ENCODE results near the gene HOXA1. TPM values are rescaled to one million over a fixed set of nuclear protein-coding genes. Genes with fewer than 3 reads are reported as not detected.

The HOXA1 gene
- total RNA-seq, 1 donor from 2014 or later, result 0.77 TPM

GRCh38 chr7:27134392-27134791, 38.6 kb upstream of the HOXA1 start:
- DNase-seq, result no peak
- no peak for ATAC-seq
- intact Hi-C loops (cut with DNase I), result no loop called here
- TF ChIP-seq, protein P1, sequence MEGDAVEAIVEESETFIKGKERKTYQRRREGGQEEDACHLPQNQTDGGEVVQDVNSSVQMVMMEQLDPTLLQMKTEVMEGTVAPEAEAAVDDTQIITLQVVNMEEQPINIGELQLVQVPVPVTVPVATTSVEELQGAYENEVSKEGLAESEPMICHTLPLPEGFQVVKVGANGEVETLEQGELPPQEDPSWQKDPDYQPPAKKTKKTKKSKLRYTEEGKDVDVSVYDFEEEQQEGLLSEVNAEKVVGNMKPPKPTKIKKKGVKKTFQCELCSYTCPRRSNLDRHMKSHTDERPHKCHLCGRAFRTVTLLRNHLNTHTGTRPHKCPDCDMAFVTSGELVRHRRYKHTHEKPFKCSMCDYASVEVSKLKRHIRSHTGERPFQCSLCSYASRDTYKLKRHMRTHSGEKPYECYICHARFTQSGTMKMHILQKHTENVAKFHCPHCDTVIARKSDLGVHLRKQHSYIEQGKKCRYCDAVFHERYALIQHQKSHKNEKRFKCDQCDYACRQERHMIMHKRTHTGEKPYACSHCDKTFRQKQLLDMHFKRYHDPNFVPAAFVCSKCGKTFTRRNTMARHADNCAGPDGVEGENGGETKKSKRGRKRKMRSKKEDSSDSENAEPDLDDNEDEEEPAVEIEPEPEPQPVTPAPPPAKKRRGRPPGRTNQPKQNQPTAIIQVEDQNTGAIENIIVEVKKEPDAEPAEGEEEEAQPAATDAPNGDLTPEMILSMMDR (IDR thresholded peaks at IDR 0.05), result no peak
- H3K4me1 ChIP-seq, result peaks cover 46% of the 10 kb centered on the region
- H3K9me3 ChIP-seq, result no peaks in the 10 kb centered on the region
- H3K27me3 ChIP-seq (ENCODE audit: low read depth), result peaks cover 35% of the 10 kb centered on the region
- H3K4me3 ChIP-seq, result no peak overlapping the region
- H3K36me3 ChIP-seq, result no peaks in the 10 kb centered on the region
- peak overlapping the region; percentile 95 for H3K27ac ChIP-seq

DNA sequence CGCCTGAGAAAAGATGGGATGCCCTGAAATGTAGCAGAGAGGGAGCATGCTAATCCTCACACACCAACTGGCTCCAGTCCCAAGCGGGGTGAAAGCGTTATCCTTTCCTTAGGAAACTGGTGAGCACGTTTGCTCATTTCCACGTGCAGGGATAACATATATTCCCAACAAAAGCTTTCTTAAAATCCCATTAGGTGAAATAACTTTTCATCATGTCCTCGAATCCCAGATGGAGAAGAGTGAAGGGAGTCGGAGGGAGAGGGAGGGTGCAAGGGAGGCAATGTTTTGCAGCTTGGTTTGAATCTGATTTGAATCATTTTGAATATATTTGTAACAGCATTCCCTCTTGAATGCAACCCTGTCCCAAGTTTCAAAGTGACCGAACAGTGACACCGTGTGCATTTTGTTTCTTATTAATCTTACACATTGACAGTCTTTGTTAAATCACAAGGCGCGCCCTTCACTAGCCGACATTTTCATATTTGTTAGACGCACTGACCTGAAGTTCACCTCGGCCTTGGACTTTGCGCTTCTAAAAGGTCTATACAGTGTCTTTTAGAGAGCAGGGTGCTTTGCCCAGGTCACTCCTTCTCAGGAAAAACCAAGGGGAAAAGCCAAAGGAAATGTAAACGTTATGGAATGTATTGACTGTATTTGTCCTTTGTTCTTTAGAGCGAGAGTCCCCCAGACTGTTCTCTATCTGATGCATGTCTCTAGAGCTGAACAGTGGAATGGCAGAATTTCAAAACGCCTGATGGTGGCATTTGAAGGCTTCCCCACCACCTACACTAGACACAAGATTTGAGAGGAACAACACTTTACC, 37.8 kb upstream of the HOXA1 start:
- H3K4me3 ChIP-seq, result no peak overlapping the region
- H3K27ac ChIP-seq, result peak overlapping the region; percentile 58
- DNase-seq (no peak), ATAC-seq (no peak)
- H3K9me3 ChIP-seq, result no peaks in the 10 kb centered on the region
- intact Hi-C loops (cut with DNase I), result no loop called here
- H3K4me1 ChIP-seq, result peaks cover 46% of the 10 kb centered on the region
- TF ChIP-seq, protein P1 (IDR thresholded peaks at IDR 0.05), result no peak
- H3K36me3 ChIP-seq, result no peaks in the 10 kb centered on the region
- peaks cover 31% of the 10 kb centered on the region for H3K27me3 ChIP-seq (ENCODE audit: low read depth)

GRCh38 chr7:27132978-27133377, 37.2 kb upstream of the HOXA1 start:
- H3K9me3 ChIP-seq, result no peaks in the 10 kb centered on the region
- no peaks in the 10 kb centered on the region for H3K36me3 ChIP-seq
- no peak overlapping the region for H3K27ac ChIP-seq
- peaks cover 40% of the 10 kb centered on the region for H3K4me1 ChIP-seq
- peaks cover 35% of the 10 kb centered on the region for H3K27me3 ChIP-seq (ENCODE audit: low read depth)
- no peak overlapping the region for H3K4me3 ChIP-seq
- TF ChIP-seq, protein P1 (IDR thresholded peaks at IDR 0.05), result no peak
- intact Hi-C loops (cut with DNase I), result no loop called here
- no peak for ATAC-seq
- no peak for DNase-seq

DNA sequence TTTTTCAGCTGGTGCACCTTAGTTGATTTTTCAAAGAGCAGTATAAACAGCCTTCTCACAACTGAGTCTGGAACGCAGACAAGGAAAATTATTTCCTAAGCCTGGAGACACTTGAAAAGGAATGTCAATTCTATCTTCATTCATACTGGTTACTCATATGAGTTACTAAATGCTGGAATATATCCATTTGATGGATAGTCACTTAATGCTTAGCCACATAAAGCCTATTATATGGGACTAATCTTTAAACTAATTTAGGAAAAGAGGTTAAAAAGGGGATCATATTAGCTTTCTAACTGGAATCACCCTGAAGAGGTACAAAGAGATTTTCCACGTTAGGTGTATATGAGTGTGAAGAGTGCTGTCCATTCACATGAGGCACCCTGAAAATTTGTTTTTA, 36.4 kb upstream of the HOXA1 start:
- DNase-seq, result no peak
- H3K4me1 ChIP-seq, result peaks cover 44% of the 10 kb centered on the region
- H3K27me3 ChIP-seq (ENCODE audit: low read depth), result peaks cover 38% of the 10 kb centered on the region

DNA sequence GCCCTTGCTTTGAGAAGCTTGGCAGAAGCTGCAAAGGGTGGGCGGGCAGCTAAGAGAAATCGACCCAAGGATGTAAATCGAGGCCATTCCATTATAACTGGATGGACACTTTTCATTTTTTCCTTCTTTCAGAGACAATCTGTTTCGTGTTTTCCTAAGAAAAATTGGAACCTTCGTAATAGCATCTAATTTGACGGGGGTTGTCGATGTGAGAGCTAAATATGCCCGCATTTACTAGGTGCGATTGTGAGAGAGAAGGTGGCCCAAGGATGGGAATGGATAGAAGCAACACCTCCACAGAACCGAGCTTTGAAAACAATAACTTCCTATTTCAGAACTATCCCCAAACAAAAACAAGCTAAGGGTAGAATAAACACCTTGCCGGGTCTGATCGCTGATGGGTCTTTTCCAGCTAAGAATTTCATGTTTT, 35.6 kb upstream of the HOXA1 start:
- Histone ChIP-seq H3K4me3 (peak overlapping the region; percentile 69), H3K36me3 (no peaks in the 10 kb centered on the region), H3K4me1 (peaks cover 52% of the 10 kb centered on the region), H3K27me3 (ENCODE audit: low read depth) (peaks cover 30% of the 10 kb centered on the region), H3K9me3 (no peaks in the 10 kb centered on the region), H3K27ac (peak overlapping the region; percentile 92)
- intact Hi-C loops (cut with DNase I), result no loop called here
- TF ChIP-seq, protein P1 (IDR thresholded peaks at IDR 0.05), result no peak
- DNase-seq, result no peak
- ATAC-seq, result no peak

More for the DNA sequence above, 36.4 kb upstream of the HOXA1 start:
- Histone ChIP-seq H3K9me3 (no peaks in the 10 kb centered on the region), H3K36me3 (no peaks in the 10 kb centered on the region), H3K4me3 (no peak overlapping the region), H3K27ac (no peak overlapping the region)
- no peak for ATAC-seq
- TF ChIP-seq, protein P1 (IDR thresholded peaks at IDR 0.05), result no peak
- intact Hi-C loops (cut with DNase I), result no loop called here
